Liver (tissue), 9 donors: ENCODE measurements around the gene CCL16. TPM values are rescaled to one million over a fixed set of nuclear protein-coding genes. Genes with fewer than 3 reads are reported as not detected.

ENCODE experiments used
- DNase-seq: peaks from one replicate; pipeline ENCODE4 v3.0.0-alpha.2; 2017; ENCODE audit warnings: low spot score
- H3K27ac ChIP-seq, 2 donors: one replicate each; pipeline ENCODE4 v1.7.0; 2013; ENCODE audit warnings: inconsistent platforms in 2 of 2, low read length in 2 of 2, control low read depth in 1 of 2, low read depth in 1 of 2, mild to moderate bottlenecking in 1 of 2
- H3K27me3 ChIP-seq, 4 donors: one replicate each; pipeline versions ENCODE4 v1.6.1 to v1.7.0; 2013; ENCODE audit warnings: low read length in 3 of 4, inconsistent platforms in 1 of 4, mild to moderate bottlenecking in 1 of 4, moderate library complexity in 1 of 4; ENCODE audit not compliant: control insufficient read depth in 4 of 4, insufficient read depth in 4 of 4
- H3K36me3 ChIP-seq, 4 donors: one replicate each; pipeline versions ENCODE4 v1.6.1 to v1.7.0; 2013; ENCODE audit warnings: low read length in 3 of 4, mild to moderate bottlenecking in 3 of 4, low read depth in 1 of 4, moderate library complexity in 1 of 4; ENCODE audit not compliant: control insufficient read depth in 4 of 4, insufficient read depth in 3 of 4
- H3K4me1 ChIP-seq, 4 donors: one replicate each; pipeline versions ENCODE4 v1.6.1 to v1.7.0; 2013; ENCODE audit warnings: low read length in 3 of 4, mild to moderate bottlenecking in 3 of 4, moderate library complexity in 1 of 4; ENCODE audit not compliant: control insufficient read depth in 4 of 4, insufficient read depth in 4 of 4
- H3K4me3 ChIP-seq, 3 donors: one replicate each; pipeline versions ENCODE4 v1.6.1 to v1.7.0; 2013; ENCODE audit warnings: low read length in 3 of 3, control low read depth in 1 of 3, low read depth in 1 of 3, mild to moderate bottlenecking in 1 of 3
- H3K9ac ChIP-seq, 2 donors: one replicate each; pipeline ENCODE4 v1.7.0; 2013; ENCODE audit warnings: low read length in 2 of 2, mild to moderate bottlenecking in 2 of 2, moderate library complexity in 2 of 2, control low read depth in 1 of 2, low read depth in 1 of 2
- H3K9me3 ChIP-seq, 4 donors: one replicate each; pipeline versions ENCODE4 v1.6.1 to v1.7.0; 2013; ENCODE audit warnings: low read length in 3 of 4; ENCODE audit not compliant: control insufficient read depth in 4 of 4
- ATF3 ChIP-seq: IDR thresholded peaks from 2 replicates; pipeline ENCODE4 v1.6.1; 2016; ENCODE audit warnings: antibody characterized with exemption
- CTCF ChIP-seq: fragments of 150-350 bp; IDR thresholded peaks from 2 replicates; pipeline ENCODE4 v1.5.1; 2017; ENCODE audit warnings: improper control_type of control experiment, low read depth, low read length; ENCODE audit not compliant: missing input control
- EGR1 ChIP-seq, 2 donors: IDR thresholded peaks; 2 replicates each; pipeline ENCODE4 v1.6.1; 2016 to 2018; ENCODE audit warnings: antibody characterized with exemption in 2 of 2, low read depth in 2 of 2
- FOXA1 ChIP-seq: IDR thresholded peaks from 2 replicates; pipeline ENCODE4 v1.6.1; 2016; ENCODE audit warnings: antibody characterized with exemption
- FOXA2 ChIP-seq: IDR thresholded peaks from 2 replicates; pipeline ENCODE4 v1.6.1; 2016; ENCODE audit warnings: antibody characterized with exemption
- GABPA ChIP-seq, 2 donors: IDR thresholded peaks in 1 of 2; conservative IDR thresholded peaks in 1 of 2; 2 replicates each; pipeline ENCODE4 v1.6.1; 2016; ENCODE audit warnings: antibody characterized with exemption in 2 of 2, mild to moderate bottlenecking in 1 of 2, moderate library complexity in 1 of 2
- HNF4A ChIP-seq, 2 donors: conservative IDR thresholded peaks; 2 replicates each; pipeline ENCODE4 v1.6.1; 2016; ENCODE audit warnings: antibody characterized with exemption in 2 of 2, mild to moderate bottlenecking in 2 of 2
- HNF4G ChIP-seq: IDR thresholded peaks from 2 replicates; pipeline ENCODE4 v1.6.1; 2016; ENCODE audit warnings: antibody characterized with exemption
- NR2F2 ChIP-seq: IDR thresholded peaks from 2 replicates; pipeline ENCODE4 v1.6.1; 2016; ENCODE audit warnings: antibody characterized with exemption
- RAD21 ChIP-seq, 2 donors: IDR thresholded peaks; 2 replicates each; pipeline ENCODE4 v1.6.1; 2016; ENCODE audit warnings: antibody characterized with exemption in 2 of 2, mild to moderate bottlenecking in 2 of 2
- REST ChIP-seq: IDR thresholded peaks from 2 replicates; pipeline ENCODE4 v1.6.1; 2016; ENCODE audit warnings: antibody characterized with exemption, mild to moderate bottlenecking
- RXRA ChIP-seq, 2 donors: IDR thresholded peaks; 2 replicates each; pipeline ENCODE4 v1.6.1; 2017 to 2018; ENCODE audit warnings: antibody characterized with exemption in 2 of 2, mild to moderate bottlenecking in 1 of 2
- TAF1 ChIP-seq: conservative IDR thresholded peaks from 2 replicates; pipeline ENCODE4 v1.6.1; 2016; ENCODE audit warnings: antibody characterized with exemption, mild to moderate bottlenecking
- ZBTB33 ChIP-seq: IDR thresholded peaks from 2 replicates; pipeline ENCODE4 v1.6.1; 2016; ENCODE audit warnings: antibody characterized with exemption
- WGBS: extraction: QIAGEN DNeasy Blood & Tissue Kit; methylation state at CpG from one replicate; pipeline ENCODE4 v1.1.7; 2013; 5-methylcytosine and 5-hydroxymethylcytosine counted together
- polyA plus RNA-seq, 2 donors: library from polyadenylated mRNA; stranded (reverse) in 1 of 2; unstranded in 1 of 2; fragments of 200-250 nt in 1 of 2; fragments of >200 nt in 1 of 2; fragmentation: Nextera tagmentation in 1 of 2; extraction: Ambion mirVana in 1 of 2; gene quantifications; one replicate each; pipeline versions ENCODE4 v1.2.1 to v1.2.3, GENCODE V29; 2013 to 2015
- total RNA-seq, 2 donors: library from RNA; depleted of rRNA; stranded (reverse); fragments of >200 nt; gene quantifications; one replicate each; pipeline ENCODE4 v1.2.3, GENCODE V29; 2014
- donor health status: healthy.
- donor health status: healthy.
- donor health status: healthy.
- donor health status: healthy.
- donor health status: healthy.

Gene CCL16
- total and polyA plus RNA-seq, 4 donors = 0.65 to 22.3 (median 14.9) TPM

DNA sequence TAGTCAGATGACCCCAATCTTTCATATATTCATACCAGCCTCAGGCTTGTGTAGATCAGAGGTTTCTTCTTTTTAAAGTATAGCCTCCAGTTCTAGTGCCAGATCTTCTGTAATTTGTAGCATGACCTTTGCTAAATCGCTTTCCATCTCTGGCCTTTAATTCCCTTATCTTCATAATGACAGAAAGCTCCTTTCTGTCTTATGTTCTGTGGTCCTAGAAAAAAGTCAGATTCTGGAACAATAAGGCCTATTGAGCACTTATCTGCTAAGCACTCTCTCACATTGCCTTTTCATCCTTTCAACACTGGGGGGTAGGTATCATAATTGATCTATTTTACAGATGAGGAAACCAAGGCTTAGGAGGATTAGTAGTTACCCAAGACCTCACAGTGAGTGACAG lies 9.2 kb downstream of the CCL16 start:
- no peak for DNase-seq
- Histone ChIP-seq H3K9me3 (no peaks in the 10 kb centered on the region), H3K27ac (peak overlapping the region; percentile 87 to 91), H3K36me3 (peaks cover 0 to 3% (median under 1%) of the 10 kb centered on the region in 4 donors), H3K4me1 (peaks cover 11 to 70% (median 61%) of the 10 kb centered on the region in 4 donors), H3K9ac (no peak overlapping the region), H3K4me3 (no peak overlapping the region), H3K27me3 (no peaks in the 10 kb centered on the region)
- WGBS = 88% methylated on average over 1 of the region's 1 CpG
- TF ChIP-seq EGR1 (IDR thresholded peaks at IDR 0.05; ENCODE audit: low read depth in 2 of 2) (no peak), REST (no peak), FOXA2 (no peak), HNF4A (conservative IDR thresholded peaks at IDR 0.05) (no peak), ATF3 (no peak), RAD21 (IDR thresholded peaks at IDR 0.05) (no peak)

GRCh38 chr17:35969558-35970380 lies 11.5 kb downstream of the CCL16 start:
- peaks cover 6 to 50% (median 44%) of the 10 kb centered on the region in 4 donors for H3K4me1 ChIP-seq
- peak; percentile 79 for DNase-seq
- H3K9ac ChIP-seq = no peak overlapping the region
- WGBS = 20% methylated on average over 8 of the region's 8 CpGs
- H3K4me3 ChIP-seq = no peak overlapping the region
- no peaks in the 10 kb centered on the region for H3K9me3 ChIP-seq
- peak; percentile 95 for TF ChIP-seq CTCF
- peak; percentile 94 to 97 for TF ChIP-seq RAD21 (IDR thresholded peaks at IDR 0.05)
- peak in 1 of 2 donors; percentile 21 for TF ChIP-seq HNF4A (conservative IDR thresholded peaks at IDR 0.05)
- peak in 1 of 2 donors; percentile 21 for TF ChIP-seq RXRA (IDR thresholded peaks at IDR 0.05)
- no peak for TF ChIP-seq HNF4G
- peak overlapping the region; percentile 44 to 52 for H3K27ac ChIP-seq
- H3K36me3 ChIP-seq = no peaks in the 10 kb centered on the region
- H3K27me3 ChIP-seq = no peaks in the 10 kb centered on the region

GRCh38 chr17:35968520-35969054 lies 12.7 kb downstream of the CCL16 start:
- Histone ChIP-seq H3K4me3 (no peak overlapping the region), H3K36me3 (no peaks in the 10 kb centered on the region), H3K9me3 (no peaks in the 10 kb centered on the region), H3K27me3 (no peaks in the 10 kb centered on the region), H3K27ac (no peak overlapping the region), H3K9ac (no peak overlapping the region), H3K4me1 (peaks cover 3 to 39% (median 34%) of the 10 kb centered on the region in 4 donors)
- 44% methylated on average over 10 of the region's 10 CpGs for WGBS
- DNase-seq = no peak
- TF ChIP-seq RAD21 (IDR thresholded peaks at IDR 0.05) (peak in 1 of 2 donors; percentile 10), HNF4A (conservative IDR thresholded peaks at IDR 0.05) (peak; percentile 17 to 22), EGR1 (IDR thresholded peaks at IDR 0.05; ENCODE audit: low read depth in 2 of 2) (no peak), FOXA2 (no peak), ZBTB33 (no peak), RXRA (IDR thresholded peaks at IDR 0.05) (peak; percentile 51 to 55), NR2F2 (no peak), CTCF (no peak), TAF1 (no peak), GABPA (IDR thresholded peaks at IDR 0.05 in 1 of 2, conservative IDR thresholded peaks at IDR 0.05 in 1 of 2) (no peak), FOXA1 (no peak)
